Left renal cortex interstitium (tissue), 4 donors: ENCODE data around the gene AUTS2. TPM values are rescaled to one million over a fixed set of nuclear protein-coding genes. Genes with fewer than 3 reads are reported as not detected.

Experiments used
- DNase-seq, 4 donors: peaks; one replicate each; pipeline ENCODE4 v3.0.0-alpha.2; 2013; ENCODE audit warnings: low read depth in 4 of 4, low spot score in 2 of 4, missing footprints in 1 of 4
- polyA plus RNA-seq, 4 donors: library from polyadenylated mRNA; unstranded; fragments of 120-200 nt; gene quantifications; one replicate each; pipeline ENCODE4 v1.2.1, GENCODE V29; 2013; ENCODE audit not compliant: insufficient read length in 4 of 4

Gene AUTS2
- polyA plus RNA-seq, 4 donors = 56.5 to 144 (median 82.8) TPM

- DNase-seq = no peak
These were observed 591.5 kb downstream of the AUTS2 start for GRCh38 chr7:70189776-70190175.

DNA sequence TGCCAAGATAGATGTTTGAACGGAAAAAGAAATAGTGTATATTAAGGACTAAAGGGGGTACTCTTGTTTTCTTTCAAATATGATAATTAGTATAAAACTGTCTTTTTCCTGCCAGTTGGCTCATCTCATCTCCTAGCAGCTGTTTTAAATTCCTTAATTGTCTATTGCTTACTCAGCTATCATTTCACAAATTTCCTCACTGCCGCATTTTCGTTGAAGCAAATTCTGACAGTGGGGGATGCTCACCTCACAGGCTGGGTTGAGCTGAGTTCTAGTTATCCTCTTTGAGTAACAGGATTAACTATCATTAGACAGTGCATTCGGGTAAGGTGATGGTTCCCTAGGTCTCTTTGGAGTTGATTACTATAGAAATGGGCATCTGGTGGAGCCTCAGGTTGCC, 592.0 kb downstream of the AUTS2 start:
- DNase-seq = no peak

DNA sequence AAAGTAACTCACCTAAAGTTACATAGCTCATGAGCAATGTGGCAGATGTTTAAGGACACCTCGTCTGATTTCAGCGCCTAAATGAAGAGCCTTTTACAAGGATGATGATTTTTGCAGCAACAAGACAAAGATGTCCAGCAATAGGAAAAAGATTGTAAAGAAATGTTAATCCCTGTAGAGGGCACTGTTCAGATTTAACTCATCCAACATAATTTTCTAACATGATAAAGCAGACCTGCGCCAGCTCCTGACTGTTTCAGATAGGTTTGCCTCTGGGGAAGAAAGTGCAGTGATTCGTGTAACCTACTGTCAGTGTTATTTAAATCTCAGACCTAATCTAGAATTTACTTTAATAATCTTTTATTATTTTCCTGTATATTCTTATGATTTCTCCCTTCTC, 595.2 kb downstream of the AUTS2 start:
- no peak for DNase-seq

DNA sequence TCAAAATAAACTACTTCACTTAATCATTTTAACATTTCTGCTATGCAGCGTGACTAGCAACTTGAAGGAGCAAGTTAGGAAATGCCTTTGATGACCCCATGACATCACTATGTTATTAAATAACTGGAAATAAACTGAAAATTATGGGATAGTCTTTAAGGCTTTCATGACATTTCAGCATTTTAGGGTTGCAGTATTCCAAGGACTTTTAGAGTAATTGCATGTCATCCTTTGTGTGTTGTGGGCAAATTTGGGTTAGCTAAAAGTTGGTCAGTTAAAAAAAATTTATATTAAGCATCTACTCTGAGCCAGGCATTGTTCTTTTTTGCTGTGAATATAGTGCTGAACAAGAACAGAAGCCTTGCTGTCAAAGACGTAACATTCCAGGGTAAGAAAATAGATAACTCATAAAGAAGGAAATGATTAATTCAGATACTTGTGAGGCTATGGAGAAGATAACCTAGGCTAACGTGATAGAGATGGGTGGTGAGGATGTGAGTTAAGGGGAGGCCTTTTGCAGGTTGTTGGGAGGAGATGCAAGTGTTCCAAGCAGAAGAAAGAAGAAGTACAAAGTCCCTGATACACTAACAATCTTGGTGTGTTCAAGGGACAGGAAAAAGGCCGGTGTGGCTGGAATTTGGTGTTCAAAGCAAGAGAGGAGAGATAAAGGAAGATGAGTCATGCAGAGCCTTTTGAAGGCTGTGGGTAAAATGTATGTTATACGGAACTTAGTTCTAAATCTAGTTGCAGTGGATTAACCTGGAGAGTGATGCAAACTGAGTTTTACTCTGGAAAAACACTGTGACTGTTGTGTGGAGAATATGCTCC, 610.2 kb downstream of the AUTS2 start:
- peak in 1 of 4 donors; percentile 8 for DNase-seq

DNA sequence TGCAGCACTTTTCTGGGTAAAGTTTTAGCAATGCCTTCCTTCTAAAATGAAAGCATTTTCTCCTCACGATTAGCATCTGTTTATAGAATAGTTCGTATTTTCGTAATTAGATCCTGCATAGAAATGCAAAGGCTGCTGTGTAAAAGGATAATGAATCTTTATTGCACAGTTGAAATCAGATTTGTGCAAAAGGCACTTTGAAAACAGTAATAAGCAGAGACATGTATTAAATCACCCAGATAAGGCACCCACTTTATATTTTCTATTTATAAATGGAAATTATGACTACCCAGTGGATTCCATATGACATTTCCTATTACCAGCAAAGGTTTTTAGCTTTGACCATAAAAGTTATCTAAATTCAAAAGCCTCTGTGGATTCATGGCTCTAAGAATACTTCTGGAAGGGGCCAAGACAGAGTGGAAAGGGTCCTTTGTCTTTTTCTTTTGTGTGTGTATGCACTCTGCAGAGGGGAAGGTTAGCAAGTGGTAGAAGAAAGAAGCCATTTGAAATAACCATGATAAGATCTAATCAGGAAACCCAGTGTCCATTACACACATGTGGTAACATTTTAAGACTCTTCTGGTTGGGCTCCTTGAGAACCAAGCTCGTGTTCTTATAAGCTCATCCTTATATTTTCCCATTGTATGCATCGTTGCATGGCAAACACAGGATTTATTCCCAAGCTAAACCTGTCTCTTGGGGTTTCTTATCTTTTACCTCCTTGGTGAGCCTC, 612.1 kb downstream of the AUTS2 start:
- no peak for DNase-seq

GRCh38 chr7:70210936-70211310, 612.6 kb downstream of the AUTS2 start:
- DNase-seq = no peak

GRCh38 chr7:70212281-70212680, 614.0 kb downstream of the AUTS2 start:
- no peak for DNase-seq

- DNase-seq = no peak
These were observed 615.8 kb downstream of the AUTS2 start for GRCh38 chr7:70214071-70214470.

GRCh38 chr7:70215491-70215890, 617.2 kb downstream of the AUTS2 start:
- no peak for DNase-seq

DNA sequence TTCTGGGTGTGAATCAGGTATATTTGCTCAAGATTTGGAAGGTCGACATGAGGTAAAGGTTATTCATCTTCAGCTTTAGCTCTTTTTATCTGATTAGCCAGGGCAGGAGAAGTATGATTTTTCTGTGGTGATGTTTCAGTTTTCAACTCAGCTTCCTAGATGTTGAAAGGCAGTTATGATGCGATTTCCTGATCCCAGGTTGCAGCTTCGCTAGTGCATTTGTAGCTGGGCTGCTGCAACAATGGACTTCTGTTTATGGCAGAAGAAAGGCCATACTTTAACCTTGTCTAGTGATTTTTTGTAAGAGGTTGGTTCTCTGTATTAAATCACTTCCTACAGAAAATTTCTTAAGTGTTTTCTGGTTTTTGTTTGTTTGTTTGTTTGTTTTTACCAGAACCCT, 619.3 kb downstream of the AUTS2 start:
- DNase-seq = no peak

DNA sequence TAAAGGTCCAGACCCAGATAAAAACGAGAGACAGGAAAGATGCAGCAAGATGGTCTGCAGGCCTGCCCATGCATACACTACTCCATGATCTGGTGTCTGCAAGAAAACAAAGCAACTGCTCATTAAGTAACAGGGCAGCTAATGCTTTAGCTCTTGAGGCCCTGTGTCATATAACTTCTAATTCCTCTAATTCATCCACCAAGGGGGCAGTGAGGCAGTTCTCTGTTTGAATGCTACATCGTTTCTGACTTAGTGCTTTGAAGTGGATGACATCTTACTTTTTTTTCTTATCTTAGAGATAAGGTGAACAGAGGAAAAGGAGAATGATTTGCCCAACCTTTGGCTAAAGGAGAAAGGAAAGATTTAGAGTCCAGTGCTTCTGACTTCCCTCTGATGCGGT, 619.7 kb downstream of the AUTS2 start:
- no peak for DNase-seq

DNA sequence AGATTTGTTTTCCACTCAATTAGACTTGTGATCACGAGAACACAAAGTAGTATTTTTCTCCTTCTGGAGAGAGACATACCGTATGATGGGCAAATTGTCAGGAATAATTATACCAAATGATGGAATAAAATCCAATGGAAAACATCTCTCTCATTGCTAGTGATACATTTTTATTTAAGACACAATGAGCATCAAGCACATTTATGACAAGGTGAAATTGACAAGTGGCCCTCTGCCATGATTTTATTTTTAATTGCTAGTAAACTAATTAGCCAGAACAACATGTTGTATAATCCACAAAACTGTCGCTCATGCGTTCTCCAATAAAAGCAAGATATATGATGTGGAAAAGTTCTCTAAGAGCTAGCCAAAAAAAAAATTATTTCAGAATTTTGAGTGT, 620.8 kb downstream of the AUTS2 start:
- no peak for DNase-seq

- DNase-seq = no peak
These were observed 631.0 kb downstream of the AUTS2 start for GRCh38 chr7:70229242-70229641.

- no peak for DNase-seq
These were observed 632.5 kb downstream of the AUTS2 start for GRCh38 chr7:70230761-70231160.

DNA sequence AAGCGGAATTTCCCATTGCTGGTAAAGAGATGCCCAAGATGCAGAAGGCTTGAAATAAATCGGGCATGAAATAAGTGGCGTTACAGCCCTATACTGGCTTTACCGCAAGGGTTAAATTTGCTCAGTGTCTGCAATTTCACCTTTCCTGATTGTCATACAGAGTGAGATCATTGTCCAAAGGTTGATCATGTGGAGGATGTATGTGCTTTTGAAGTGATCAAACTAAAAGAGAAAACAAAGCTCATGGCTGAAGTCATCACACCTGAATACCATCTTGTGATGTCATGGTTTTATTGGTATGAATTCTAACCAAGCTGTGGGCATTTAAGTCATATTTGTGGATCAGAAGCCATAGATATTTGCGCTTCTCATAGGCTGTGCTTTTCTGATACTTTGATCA, 635.5 kb downstream of the AUTS2 start:
- DNase-seq = no peak

DNA sequence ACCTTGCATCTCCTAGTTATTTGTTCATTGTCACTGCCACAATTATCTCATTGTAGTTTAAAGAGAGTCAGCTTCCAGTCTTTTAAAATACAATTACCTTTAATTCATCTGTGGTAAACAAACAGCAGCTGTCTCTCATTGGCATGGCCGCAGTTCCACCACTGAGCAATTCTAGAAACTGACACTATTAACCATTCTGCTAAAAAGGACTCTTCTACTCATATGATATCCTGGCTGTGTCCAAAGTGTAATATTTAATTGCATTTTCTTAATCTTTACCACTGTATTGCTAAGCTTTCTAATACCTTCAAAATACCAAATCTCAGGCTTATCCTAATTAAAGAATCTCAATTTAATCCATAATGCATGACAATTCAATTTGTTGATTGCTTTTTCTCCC, 639.0 kb downstream of the AUTS2 start:
- no peak for DNase-seq

DNA sequence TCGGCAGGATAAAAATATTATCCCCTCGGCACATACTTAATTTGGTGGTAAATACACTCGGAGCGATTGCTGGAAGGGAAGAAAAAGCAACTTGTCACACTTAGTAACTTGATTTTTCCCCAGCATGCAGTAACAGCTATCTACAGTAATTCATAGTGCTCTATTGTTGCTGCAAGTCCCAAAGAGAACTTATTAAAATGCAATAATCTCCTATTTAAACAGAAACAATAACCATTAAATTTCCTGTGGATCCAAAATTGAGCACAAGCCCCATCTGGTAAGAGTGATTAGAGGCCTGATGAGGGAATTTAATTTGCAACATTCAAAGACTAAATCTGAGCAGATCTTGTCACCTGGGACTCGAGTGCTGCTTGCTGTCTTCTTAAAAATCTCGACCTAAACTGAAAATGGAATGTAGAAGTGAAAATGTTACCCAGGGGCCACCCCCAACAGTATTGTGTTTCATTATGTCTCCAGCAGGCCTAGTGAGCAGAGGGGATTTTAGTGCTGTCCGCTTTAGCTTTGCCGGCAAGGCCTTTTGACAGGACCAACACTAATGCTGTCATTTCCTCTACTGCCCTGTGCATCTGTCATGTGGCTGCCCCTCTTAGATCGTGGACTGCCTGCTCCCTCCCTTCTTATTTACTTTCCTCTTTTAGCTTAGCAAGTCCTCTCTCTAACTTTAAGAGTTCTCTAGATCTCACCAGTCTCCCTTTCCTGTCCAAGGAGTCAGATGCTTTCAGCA, 639.7 kb downstream of the AUTS2 start:
- DNase-seq = peak in 2 of 4 donors; percentile 16 to 29

DNA sequence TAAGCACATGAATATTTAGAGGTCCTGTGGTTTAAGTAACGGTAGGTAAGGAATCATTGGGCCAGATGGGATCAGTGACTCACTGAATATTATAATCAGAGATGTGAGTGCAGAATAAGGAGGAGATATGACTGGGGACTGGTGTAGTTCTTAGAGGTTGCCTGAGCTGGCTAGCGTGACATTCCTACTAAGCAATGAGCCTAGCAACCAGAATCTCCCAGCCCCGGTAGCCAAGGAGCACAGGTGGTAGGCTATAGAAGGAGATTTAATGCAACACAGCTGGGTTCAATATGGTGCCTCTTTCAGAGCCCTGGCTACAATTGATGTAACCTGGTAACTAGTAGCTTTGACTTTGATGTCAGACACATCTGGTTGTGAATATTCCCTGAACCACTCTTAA, 641.6 kb downstream of the AUTS2 start:
- DNase-seq = no peak

GRCh38 chr7:70240873-70241272, 642.6 kb downstream of the AUTS2 start:
- no peak for DNase-seq

- no peak for DNase-seq
These were observed 643.4 kb downstream of the AUTS2 start for GRCh38 chr7:70241536-70242175.

GRCh38 chr7:70242826-70243225, 644.6 kb downstream of the AUTS2 start:
- DNase-seq = no peak
